Smooth muscle cell (in vitro differentiated cells): Measurements from ENCODE around the gene NCOA5. TPM values are rescaled to one million over a fixed set of nuclear protein-coding genes. Genes with fewer than 3 reads are reported as not detected.

Experiments
- DNase-seq: peaks from one replicate; lab custom pipeline; 2025; ENCODE audit not compliant: unreplicated experiment; lab: John Stamatoyannopoulos, UW
- H2AFZ ChIP-seq: fragments of 200-600 bp; sonication (generic); 2 replicates; pipeline ENCODE4 v1.6.0; 2016; ENCODE audit warnings: antibody characterized with exemption, low read depth, mild to moderate bottlenecking
- H3F3A ChIP-seq: fragments of 200-600 bp; sonication (generic); 2 replicates; pipeline ENCODE4 v1.6.0; 2017; ENCODE audit warnings: antibody characterized with exemption, low read depth
- H3K27ac ChIP-seq: fragments of 200-600 bp; sonication (generic); 2 replicates; pipeline ENCODE4 v1.5.1; 2016; ENCODE audit warnings: low read depth, mild to moderate bottlenecking
- H3K27me3 ChIP-seq: fragments of 200-600 bp; sonication (generic); 2 replicates; pipeline ENCODE4 v1.6.1; 2016; ENCODE audit warnings: low read depth, mild to moderate bottlenecking
- H3K36me3 ChIP-seq: fragments of 200-600 bp; sonication (generic); 2 replicates; pipeline ENCODE4 v1.5.1; 2016; ENCODE audit warnings: low read depth
- H3K4me1 ChIP-seq: fragments of 200-600 bp; sonication (generic); 2 replicates; pipeline ENCODE4 v1.5.1; 2016; ENCODE audit warnings: low read depth
- H3K4me2 ChIP-seq: fragments of 200-600 bp; sonication (generic); 2 replicates; pipeline ENCODE4 v1.6.0; 2016; ENCODE audit warnings: mild to moderate bottlenecking
- H3K4me3 ChIP-seq: fragments of 200-600 bp; sonication (generic); 2 replicates; pipeline ENCODE4 v1.5.1; 2016; ENCODE audit warnings: mild to moderate bottlenecking
- H3K79me2 ChIP-seq: fragments of 200-600 bp; sonication (generic); 2 replicates; pipeline ENCODE4 v1.6.0; 2016; ENCODE audit warnings: low read depth, mild to moderate bottlenecking
- H3K9ac ChIP-seq: fragments of 200-600 bp; sonication (generic); 2 replicates; pipeline ENCODE4 v1.6.0; 2016; ENCODE audit warnings: low read depth
- H3K9me3 ChIP-seq: fragments of 200-600 bp; sonication (generic); replicated peaks from 2 replicates; pipeline ENCODE4 v1.5.1; 2016; ENCODE audit warnings: low read depth
- H4K20me1 ChIP-seq: fragments of 200-600 bp; sonication (generic); 2 replicates; pipeline ENCODE4 v1.6.0; 2016; ENCODE audit warnings: low read depth
- WGBS: methylation state at CpG from one replicate; pipeline ENCODE4 v1.1.7; 2016; ENCODE audit warnings: low lambda C conversion rate; 5-methylcytosine and 5-hydroxymethylcytosine counted together
- polyA plus RNA-seq: library from polyadenylated mRNA; unstranded; fragments of >200 nt; fragmentation: Nextera tagmentation; extraction: Ambion mirVana; gene quantifications from 2 replicates; pipeline ENCODE4 v1.2.1, GENCODE V29; 2016
- total RNA-seq: library from RNA; depleted of rRNA; stranded (reverse); fragments of >200 nt; gene quantifications from 2 replicates; pipeline ENCODE4 v1.2.3, GENCODE V29; 2014
- TF ChIP-seq, protein P1 (sequence below): fragments of 200-600 bp; sonication (generic); IDR thresholded peaks from 2 replicates; pipeline ENCODE4 v1.5.1; 2017; ENCODE audit warnings: borderline replicate concordance, mild to moderate bottlenecking, antibody characterized with exemption; ENCODE audit not compliant: insufficient read depth, poor library complexity, severe bottlenecking

The NCOA5 gene
- total and polyA plus RNA-seq, 2 experiments from 2014 or later, result 8.3 to 11.4 TPM

DNA sequence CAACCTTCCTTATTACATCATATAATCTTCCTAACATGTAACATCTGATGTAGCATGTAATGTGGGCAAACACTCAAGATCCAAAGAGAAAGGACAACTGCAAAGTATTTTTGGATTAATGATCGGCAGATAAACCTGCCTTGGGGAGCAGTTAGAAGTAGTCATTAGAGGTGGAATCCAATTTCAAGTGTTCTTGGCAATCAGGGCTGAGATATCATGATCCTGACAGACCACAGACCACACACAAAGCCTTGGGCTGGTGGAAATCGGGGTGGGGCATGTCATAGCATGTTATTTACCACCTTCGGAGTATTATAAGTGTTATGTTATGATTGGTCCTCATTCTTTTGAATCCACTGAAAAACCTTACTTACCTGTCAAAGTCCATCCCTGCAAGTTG lies 16.3 kb downstream of the NCOA5 start:
- Histone ChIP-seq H3K79me2 (peaks cover 16% of the 10 kb centered on the region), H3K4me1 (peaks cover 17% of the 10 kb centered on the region), H3K4me2 (no peak overlapping the region), H3K9me3 (no peaks in the 10 kb centered on the region), H3K27me3 (no peaks in the 10 kb centered on the region), H3F3A (no peaks in the 10 kb centered on the region), H3K27ac (no peak overlapping the region), H4K20me1 (peaks cover 99% of the 10 kb centered on the region), H3K36me3 (no peaks in the 10 kb centered on the region), H3K9ac (no peak overlapping the region), H2AFZ (no peak overlapping the region), H3K4me3 (no peak overlapping the region)
- TF ChIP-seq, protein P1, sequence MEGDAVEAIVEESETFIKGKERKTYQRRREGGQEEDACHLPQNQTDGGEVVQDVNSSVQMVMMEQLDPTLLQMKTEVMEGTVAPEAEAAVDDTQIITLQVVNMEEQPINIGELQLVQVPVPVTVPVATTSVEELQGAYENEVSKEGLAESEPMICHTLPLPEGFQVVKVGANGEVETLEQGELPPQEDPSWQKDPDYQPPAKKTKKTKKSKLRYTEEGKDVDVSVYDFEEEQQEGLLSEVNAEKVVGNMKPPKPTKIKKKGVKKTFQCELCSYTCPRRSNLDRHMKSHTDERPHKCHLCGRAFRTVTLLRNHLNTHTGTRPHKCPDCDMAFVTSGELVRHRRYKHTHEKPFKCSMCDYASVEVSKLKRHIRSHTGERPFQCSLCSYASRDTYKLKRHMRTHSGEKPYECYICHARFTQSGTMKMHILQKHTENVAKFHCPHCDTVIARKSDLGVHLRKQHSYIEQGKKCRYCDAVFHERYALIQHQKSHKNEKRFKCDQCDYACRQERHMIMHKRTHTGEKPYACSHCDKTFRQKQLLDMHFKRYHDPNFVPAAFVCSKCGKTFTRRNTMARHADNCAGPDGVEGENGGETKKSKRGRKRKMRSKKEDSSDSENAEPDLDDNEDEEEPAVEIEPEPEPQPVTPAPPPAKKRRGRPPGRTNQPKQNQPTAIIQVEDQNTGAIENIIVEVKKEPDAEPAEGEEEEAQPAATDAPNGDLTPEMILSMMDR, result no peak
- DNase-seq, result no peak
- WGBS, result 93% methylated on average over 3 of the region's 3 CpGs

DNA sequence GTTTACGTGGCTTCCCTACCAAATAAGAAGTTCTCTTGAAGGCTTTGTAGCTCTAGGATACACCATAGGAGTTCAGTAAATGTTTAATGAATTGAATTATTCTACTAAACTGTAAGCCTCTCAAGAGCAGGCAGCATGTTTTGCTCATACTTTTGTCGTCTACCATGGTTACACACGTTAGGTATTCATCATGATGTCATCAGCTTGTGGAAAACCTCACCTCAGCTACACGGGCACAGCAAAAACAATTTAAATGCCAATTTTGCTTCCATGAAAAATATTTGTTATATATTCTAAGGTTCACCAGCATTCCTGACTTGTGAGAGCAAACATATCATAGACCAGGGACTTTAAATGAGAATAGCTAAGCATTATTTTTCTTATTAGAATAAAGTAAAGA lies 16.7 kb downstream of the NCOA5 start:
- H3K79me2 ChIP-seq, result peaks cover 12% of the 10 kb centered on the region
- H4K20me1 ChIP-seq, result peaks cover 99% of the 10 kb centered on the region
- TF ChIP-seq, protein P1, result no peak

DNA sequence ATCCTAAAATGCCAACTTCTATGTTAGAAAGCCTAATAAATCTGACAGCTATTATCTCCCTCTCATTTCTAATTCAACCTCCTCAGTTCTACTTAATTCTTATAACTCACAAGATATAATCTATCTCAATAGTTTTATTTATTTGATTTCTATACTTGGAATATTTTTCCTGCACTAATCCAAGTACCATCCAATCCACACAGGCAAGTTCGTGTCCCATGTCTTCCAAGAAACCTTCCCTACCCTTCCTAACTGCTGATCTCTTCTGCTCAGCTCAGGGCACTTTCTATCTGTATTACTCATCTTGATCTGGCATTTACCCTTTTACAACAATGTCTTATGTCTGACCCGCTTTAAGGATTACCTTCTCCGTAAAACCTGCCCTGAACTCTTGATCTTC lies 18.2 kb downstream of the NCOA5 start:
- peaks cover 17% of the 10 kb centered on the region for H3K4me1 ChIP-seq
- H3K36me3 ChIP-seq, result peaks cover 17% of the 10 kb centered on the region
- H3F3A ChIP-seq, result no peaks in the 10 kb centered on the region
- no peak overlapping the region for H3K27ac ChIP-seq
- no peak overlapping the region for H3K9ac ChIP-seq
- no peak overlapping the region for H3K4me2 ChIP-seq
- no peak overlapping the region for H2AFZ ChIP-seq
- H4K20me1 ChIP-seq, result peaks cover 97% of the 10 kb centered on the region
- H3K4me3 ChIP-seq, result no peak overlapping the region
- no peak for DNase-seq
- TF ChIP-seq, protein P1, result no peak
- no peaks in the 10 kb centered on the region for H3K9me3 ChIP-seq
- H3K27me3 ChIP-seq, result no peaks in the 10 kb centered on the region
- WGBS, result 51% methylated on average over 3 of the region's 3 CpGs
- H3K79me2 ChIP-seq, result no peaks in the 10 kb centered on the region

More for the DNA sequence above, 16.7 kb downstream of the NCOA5 start:
- DNase-seq, result no peak
- no peaks in the 10 kb centered on the region for H3F3A ChIP-seq
- H3K4me1 ChIP-seq, result peaks cover 17% of the 10 kb centered on the region
- H3K27me3 ChIP-seq, result no peaks in the 10 kb centered on the region
- H3K27ac ChIP-seq, result no peak overlapping the region
- H3K4me2 ChIP-seq, result no peak overlapping the region
- H3K36me3 ChIP-seq, result peaks cover 4% of the 10 kb centered on the region
- H3K9me3 ChIP-seq, result no peaks in the 10 kb centered on the region
- no peak overlapping the region for H2AFZ ChIP-seq
- WGBS, result 92% methylated on average over 4 of the region's 4 CpGs
- no peak overlapping the region for H3K4me3 ChIP-seq
- no peak overlapping the region for H3K9ac ChIP-seq

DNA sequence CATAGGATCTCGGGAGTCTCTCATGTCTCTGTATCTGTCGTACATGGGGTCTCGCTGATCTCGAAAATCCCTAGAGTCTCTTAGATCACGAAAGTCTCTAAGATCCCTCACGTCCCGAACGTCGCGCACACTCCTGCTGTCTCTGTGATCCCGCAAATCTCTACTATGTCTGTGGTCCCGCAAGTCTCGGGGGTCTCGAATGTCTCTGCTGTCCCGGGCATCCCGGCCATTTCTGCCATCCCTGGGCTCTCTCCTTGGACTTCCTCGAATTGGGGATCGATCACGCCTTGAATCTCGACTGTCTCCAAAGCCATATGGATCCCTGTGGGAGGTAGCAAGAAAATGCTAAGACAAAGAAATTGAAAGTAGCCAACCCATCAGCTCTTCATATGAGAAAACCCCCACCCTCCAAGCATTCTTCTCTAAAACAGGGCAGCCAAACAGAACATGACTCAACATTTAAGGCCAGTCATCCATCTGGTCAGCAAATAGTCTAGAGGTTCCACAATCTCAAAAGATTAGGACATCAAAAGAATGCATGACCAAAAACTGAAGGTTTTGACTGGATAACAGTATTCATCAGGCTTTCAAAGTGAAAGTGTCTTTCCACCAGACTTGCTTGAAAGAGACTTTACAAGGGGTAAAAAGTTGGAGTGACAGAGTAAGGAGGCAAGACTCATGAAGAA lies 19.4 kb downstream of the NCOA5 start:
- Histone ChIP-seq H3K36me3 (peaks cover 17% of the 10 kb centered on the region), H3K4me3 (no peak overlapping the region), H3K9ac (no peak overlapping the region), H3K79me2 (no peaks in the 10 kb centered on the region), H4K20me1 (peaks cover 97% of the 10 kb centered on the region), H3K4me1 (peaks cover 17% of the 10 kb centered on the region), H3K27me3 (no peaks in the 10 kb centered on the region), H3F3A (no peaks in the 10 kb centered on the region), H3K9me3 (no peaks in the 10 kb centered on the region), H2AFZ (no peak overlapping the region), H3K27ac (no peak overlapping the region), H3K4me2 (peak overlapping the region; percentile 13)
- no peak for DNase-seq
- TF ChIP-seq, protein P1, result no peak
- WGBS, result 93% methylated on average over 20 of the region's 20 CpGs
